Caco-2 (cell line): ENCODE measurements around the gene KIAA0930. TPM values are rescaled to one million over a fixed set of nuclear protein-coding genes. Genes with fewer than 3 reads are reported as not detected.
A peak's percentile ranks its signal among the peaks of the same experiment; 100 is the strongest.

Experiments used
- BruUV-seq: library from RNA; stranded (reverse); fragments of 400-500 nt; replicated peaks from 2 replicates; lab custom pipeline; 2021; lab: Mats Ljungman, UMichigan
- CTCF ChIA-PET: fragments of 300-600 bp; sonication (Branson Sonifier 250); formaldehyde crosslinking; loops from one replicate; lab custom pipeline; 2022; ENCODE audit warnings: antibody characterized with exemption; lab: Charles Lee
- POLR2A ChIA-PET: fragments of 300-600 bp; sonication (Branson Sonifier 250); formaldehyde crosslinking; loops from one replicate; lab custom pipeline; 2022; ENCODE audit warnings: antibody characterized with exemption; lab: Charles Lee
- DNase-seq, 2 experiments: peaks; one replicate each; pipeline versions ENCODE4 v3.0.0 to v3.0.0-alpha.2; 2020 to 2022
- H3K27me3 ChIP-seq: replicated peaks from 2 replicates; pipeline ENCODE4 v1.6.0; 2011; ENCODE audit warnings: low read length; ENCODE audit not compliant: control insufficient read depth, insufficient read depth
- H3K36me3 ChIP-seq: 2 replicates; pipeline ENCODE4 v1.5.1; 2011; ENCODE audit warnings: low read length; ENCODE audit not compliant: control insufficient read depth, insufficient read depth
- H3K4me1 ChIP-seq: fragments of 250-450 bp; sonication (Bioruptor Pico); 2 replicates; pipeline ENCODE4 v1.5.1; 2020; ENCODE audit warnings: mild to moderate bottlenecking
- H3K4me3 ChIP-seq: 2 replicates; pipeline ENCODE4 v1.5.1; 2011; ENCODE audit warnings: low read depth, mild to moderate bottlenecking, control low read depth, low read length
- H3K9me3 ChIP-seq: fragments of 250-450 bp; sonication (Bioruptor Pico); 2 replicates; pipeline ENCODE4 v1.5.1; 2020; ENCODE audit warnings: mild to moderate bottlenecking, moderate library complexity
- H3K27ac Mint-ChIP-seq: one replicate; pipeline ENCODE4 v1.8.0; 2022; ENCODE audit warnings: mixed read lengths; ENCODE audit not compliant: unreplicated experiment
- H3K27me3 Mint-ChIP-seq: one replicate; pipeline ENCODE4 v1.8.0; 2022; ENCODE audit warnings: mixed read lengths; ENCODE audit not compliant: insufficient read depth, unreplicated experiment
- H3K36me3 Mint-ChIP-seq: one replicate; pipeline ENCODE4 v1.8.0; 2022; ENCODE audit warnings: mild to moderate bottlenecking, mixed read lengths; ENCODE audit not compliant: insufficient read depth, unreplicated experiment
- H3K4me1 Mint-ChIP-seq: one replicate; pipeline ENCODE4 v1.8.0; 2022; ENCODE audit warnings: low read depth, mixed read lengths; ENCODE audit not compliant: unreplicated experiment
- H3K4me3 Mint-ChIP-seq: one replicate; pipeline ENCODE4 v1.8.0; 2022; ENCODE audit warnings: mild to moderate bottlenecking, moderate library complexity, mixed read lengths; ENCODE audit not compliant: unreplicated experiment
- H3K9me3 Mint-ChIP-seq: one replicate; pipeline ENCODE4 v1.8.0; 2022; ENCODE audit warnings: mixed read lengths; ENCODE audit not compliant: unreplicated experiment
- CTCF ChIP-seq, 2 experiments: fragments of 200-600 bp in 1 of 2; IDR thresholded peaks; 1 replicate in 1 of 2; 2 replicates in 1 of 2; pipeline versions ENCODE4 v1.5.1 to v1.8.0; 2011 to 2022; ENCODE audit warnings: antibody characterized with exemption in 1 of 2, control low read depth in 1 of 2, inconsistent platforms in 1 of 2, low read depth in 1 of 2, low read length in 1 of 2, mild to moderate bottlenecking in 1 of 2, moderate library complexity in 1 of 2; ENCODE audit not compliant: insufficient read depth in 1 of 2, severe bottlenecking in 1 of 2, unreplicated experiment in 1 of 2
- intact Hi-C: fragments of 100-400 bp; cut with micrococcal nuclease; formaldehyde crosslinking; loops from one replicate; pipeline ENCODE4 v1.10.0; 2022; ENCODE audit not compliant: unreplicated experiment
- total RNA-seq: library from RNA; stranded (reverse); gene quantifications from 2 replicates; pipeline ENCODE4 v1.2.3, GENCODE V29; 2022

KIAA0930 gene
- total RNA-seq, 1 experiment from 2014 or later: 34.7 TPM

- H3K4me1 Mint-ChIP-seq: no peaks in the 10 kb centered on the region
- ChIA-PET CTCF (no interaction called here), POLR2A (no interaction called here)
- no peak for TF ChIP-seq CTCF (IDR thresholded peaks at IDR 0.05; ENCODE audit: insufficient read depth in 1 of 2, low read depth in 1 of 2, low read length in 1 of 2, severe bottlenecking in 1 of 2, unreplicated experiment in 1 of 2)
- Histone ChIP-seq H3K36me3 (no peaks in the 10 kb centered on the region), H3K9me3 (no peaks in the 10 kb centered on the region), H3K4me1 (peaks cover 15% of the 10 kb centered on the region), H3K27me3 (no peaks in the 10 kb centered on the region), H3K4me3 (peak overlapping the region; percentile 51)
- H3K36me3 Mint-ChIP-seq: peaks cover 6% of the 10 kb centered on the region
- H3K27ac Mint-ChIP-seq: no peak overlapping the region
- H3K4me3 Mint-ChIP-seq: peak overlapping the region; percentile 76
- H3K27me3 Mint-ChIP-seq: no peaks in the 10 kb centered on the region
- no peaks in the 10 kb centered on the region for H3K9me3 Mint-ChIP-seq
- intact Hi-C loops: no loop called here
- DNase-seq: no peak
- TSS peak; percentile 31 for BruUV-seq
Measured at GRCh38 chr22:45239681-45240051, 1.0 kb downstream of the KIAA0930 start.

- Mint-ChIP-seq H3K4me3 (peak overlapping the region; percentile 76), H3K9me3 (no peaks in the 10 kb centered on the region), H3K4me1 (no peaks in the 10 kb centered on the region), H3K27ac (no peak overlapping the region), H3K36me3 (peaks cover 6% of the 10 kb centered on the region), H3K27me3 (no peaks in the 10 kb centered on the region)
- no peak for DNase-seq
- intact Hi-C loops: no loop called here
- ChIA-PET CTCF (no interaction called here), POLR2A (no interaction called here)
- H3K4me1 ChIP-seq: peaks cover 15% of the 10 kb centered on the region
- no peaks in the 10 kb centered on the region for H3K9me3 ChIP-seq
- H3K36me3 ChIP-seq: no peaks in the 10 kb centered on the region
- no peak for TF ChIP-seq CTCF (IDR thresholded peaks at IDR 0.05; ENCODE audit: insufficient read depth in 1 of 2, low read depth in 1 of 2, low read length in 1 of 2, severe bottlenecking in 1 of 2, unreplicated experiment in 1 of 2)
- no peaks in the 10 kb centered on the region for H3K27me3 ChIP-seq
- H3K4me3 ChIP-seq: no peak overlapping the region; the same call in 1 of the 2 replicates
- BruUV-seq: no TSS peak
Measured at GRCh38 chr22:45238957-45239680, 1.6 kb downstream of the KIAA0930 start.

GRCh38 chr22:45238076-45238956 lies 2.4 kb downstream of the KIAA0930 start:
- POLR2A ChIA-PET: no interaction called here
- H3K27me3 ChIP-seq: no peaks in the 10 kb centered on the region
- peak overlapping the region; percentile 30 for H3K4me3 Mint-ChIP-seq
- H3K9me3 ChIP-seq: no peaks in the 10 kb centered on the region
- TF ChIP-seq CTCF (IDR thresholded peaks at IDR 0.05; ENCODE audit: insufficient read depth in 1 of 2, low read depth in 1 of 2, low read length in 1 of 2, severe bottlenecking in 1 of 2, unreplicated experiment in 1 of 2): no peak
- peaks cover 6% of the 10 kb centered on the region for H3K36me3 Mint-ChIP-seq
- H3K9me3 Mint-ChIP-seq: no peaks in the 10 kb centered on the region
- peaks cover 15% of the 10 kb centered on the region for H3K4me1 ChIP-seq
- intact Hi-C loops: no loop called here
- H3K4me1 Mint-ChIP-seq: no peaks in the 10 kb centered on the region
- DNase-seq: no peak
- no TSS peak for BruUV-seq
- CTCF ChIA-PET: no interaction called here
- H3K4me3 ChIP-seq: no peak overlapping the region
- no peaks in the 10 kb centered on the region for H3K36me3 ChIP-seq
- no peaks in the 10 kb centered on the region for H3K27me3 Mint-ChIP-seq
- H3K27ac Mint-ChIP-seq: no peak overlapping the region
